HPDE6-E6E7 (cell line): Measurements from ENCODE around the gene HCST.

Source experiments
- DNase-seq: peaks from one replicate; pipeline ENCODE4 v3.0.0; 2011; ENCODE audit warnings: missing footprints; ENCODE audit errors: extremely low spot score

The HCST gene

GRCh38 chr19:35937345-35938281 lies 35.3 kb downstream of the HCST start:
- DNase-seq = no peak

- no peak for DNase-seq
Measured at GRCh38 chr19:35938282-35939224, 36.2 kb downstream of the HCST start.

GRCh38 chr19:35939307-35940077 lies 37.2 kb downstream of the HCST start:
- no peak for DNase-seq

- DNase-seq = no peak
Measured at GRCh38 chr19:35940078-35940775, 37.9 kb downstream of the HCST start.

GRCh38 chr19:35940839-35941238 lies 38.5 kb downstream of the HCST start:
- DNase-seq = no peak

GRCh38 chr19:35942235-35942634 lies 39.9 kb downstream of the HCST start:
- no peak for DNase-seq

GRCh38 chr19:35943321-35944301 lies 41.3 kb downstream of the HCST start:
- no peak for DNase-seq

GRCh38 chr19:35944556-35944955 lies 42.2 kb downstream of the HCST start:
- no peak for DNase-seq

GRCh38 chr19:35945121-35945790 lies 42.9 kb downstream of the HCST start:
- DNase-seq = no peak

GRCh38 chr19:35946203-35946602 lies 43.9 kb downstream of the HCST start:
- no peak for DNase-seq

GRCh38 chr19:35949131-35949530 lies 46.8 kb downstream of the HCST start:
- no peak for DNase-seq
